GM12878 (cell line): ENCODE measurements around the gene TMEM151A. TPM values are rescaled to one million over a fixed set of nuclear protein-coding genes. Genes with fewer than 3 reads are reported as not detected.

Experiments
- CHD1 ChIP-seq: IDR thresholded peaks from 2 replicates; pipeline ENCODE4 v1.6.1; 2012; ENCODE audit warnings: low read depth, low read length, improper control_type of control experiment
- HDAC2 ChIP-seq: fragments of 200-600 bp; sonication (generic); IDR thresholded peaks from 2 replicates; pipeline ENCODE4 v1.6.1; 2017
- JUNB ChIP-seq: IDR thresholded peaks from 2 replicates; pipeline ENCODE4 v1.6.1; 2016; ENCODE audit warnings: antibody characterized with exemption, mild to moderate bottlenecking
- KAT2A ChIP-seq: conservative IDR thresholded peaks from 2 replicates; pipeline ENCODE4 v1.6.1; 2011; ENCODE audit warnings: low read depth, low read length; ENCODE audit not compliant: control insufficient read depth
- NFYA ChIP-seq: IDR thresholded peaks from 2 replicates; pipeline ENCODE4 v1.6.1; 2011; ENCODE audit warnings: low read depth, mild to moderate bottlenecking, low read length, improper control_type of control experiment, borderline replicate concordance
- NR2C2 ChIP-seq: IDR thresholded peaks from 2 replicates; pipeline ENCODE4 v1.6.1; 2011; ENCODE audit warnings: borderline replicate concordance, low read depth; ENCODE audit not compliant: control insufficient read depth, insufficient read length
- PML ChIP-seq: IDR thresholded peaks from 2 replicates; pipeline ENCODE4 v1.6.1; 2012; ENCODE audit warnings: low read length, inconsistent platforms
- SRF ChIP-seq, 2 experiments: IDR thresholded peaks; 2 replicates each; pipeline ENCODE4 v1.6.1; 2011; ENCODE audit warnings: low read depth in 2 of 2, low read length in 2 of 2, mild to moderate bottlenecking in 1 of 2, moderate library complexity in 1 of 2
- STAT3 ChIP-seq: IDR thresholded peaks from 2 replicates; pipeline ENCODE4 v1.6.1; 2011; ENCODE audit warnings: low read depth, low read length, improper control_type of control experiment
- TCF3 ChIP-seq: IDR thresholded peaks from 2 replicates; pipeline ENCODE4 v1.6.1; 2012; ENCODE audit warnings: low read depth, mild to moderate bottlenecking, low read length, borderline replicate concordance; ENCODE audit not compliant: insufficient read depth
- ZNF217 ChIP-seq: fragments of 450-650 bp; IDR thresholded peaks from 2 replicates; pipeline ENCODE4 v1.6.1; 2017; ENCODE audit warnings: antibody characterized with exemption, mild to moderate bottlenecking
- polyA plus RNA-seq, 11 experiments: library from polyadenylated mRNA; depleted of rRNA in 4 of 11; unstranded in 6 of 11; stranded (reverse) in 5 of 11; fragments of >200 nt; fragmentation: Nextera tagmentation in 4 of 11; fragmentation: Illumina TruSeq in 1 of 11; extraction: Ambion mirVana in 4 of 11; extraction: Trizol in 1 of 11; gene quantifications; 1 replicate in 1 of 11; 2 replicates in 10 of 11; pipeline versions ENCODE4 v1.2.1 to v1.2.3, GENCODE V29; 2011 to 2016; ENCODE audit warnings: inconsistent platforms in 2 of 11, missing spikeins in 2 of 11, low read depth in 1 of 11
- total RNA-seq, 4 experiments: library from RNA; depleted of rRNA in 3 of 4; stranded (reverse); fragments of >200 nt in 3 of 4; fragmentation: Illumina TruSeq in 1 of 4; extraction: Trizol in 1 of 4; gene quantifications; 2 replicates each; pipeline versions ENCODE4 v1.2.1 to v1.2.3, GENCODE V29; 2013 to 2021
- TF ChIP-seq, protein P1 (sequence below): fragments of 450-650 bp; IDR thresholded peaks from 2 replicates; pipeline ENCODE4 v1.6.1; 2017; ENCODE audit warnings: mild to moderate bottlenecking, moderate library complexity
- TF ChIP-seq, protein P2 (sequence below): fragments of 450-650 bp; IDR thresholded peaks from 2 replicates; pipeline ENCODE4 v1.6.1; 2017; ENCODE audit warnings: mild to moderate bottlenecking, moderate library complexity
- TF ChIP-seq, protein P3 (sequence below): IDR thresholded peaks from 2 replicates; pipeline ENCODE4 v1.6.1; 2012; ENCODE audit warnings: low read depth, low read length, improper control_type of control experiment
- TF ChIP-seq, protein P4 (sequence below): fragments of 450-650 bp; IDR thresholded peaks from 2 replicates; pipeline ENCODE4 v1.6.1; 2016; ENCODE audit warnings: mild to moderate bottlenecking
- TF ChIP-seq, protein P5 (sequence below): fragments of 450-650 bp; IDR thresholded peaks from 2 replicates; pipeline ENCODE4 v1.6.1; 2016; ENCODE audit warnings: mild to moderate bottlenecking

TMEM151A gene
- total and polyA plus RNA-seq, 10 of the 15 experiments (the other 5 are each of a cell fraction or from before 2014, with no cell fraction given): not detected

DNA sequence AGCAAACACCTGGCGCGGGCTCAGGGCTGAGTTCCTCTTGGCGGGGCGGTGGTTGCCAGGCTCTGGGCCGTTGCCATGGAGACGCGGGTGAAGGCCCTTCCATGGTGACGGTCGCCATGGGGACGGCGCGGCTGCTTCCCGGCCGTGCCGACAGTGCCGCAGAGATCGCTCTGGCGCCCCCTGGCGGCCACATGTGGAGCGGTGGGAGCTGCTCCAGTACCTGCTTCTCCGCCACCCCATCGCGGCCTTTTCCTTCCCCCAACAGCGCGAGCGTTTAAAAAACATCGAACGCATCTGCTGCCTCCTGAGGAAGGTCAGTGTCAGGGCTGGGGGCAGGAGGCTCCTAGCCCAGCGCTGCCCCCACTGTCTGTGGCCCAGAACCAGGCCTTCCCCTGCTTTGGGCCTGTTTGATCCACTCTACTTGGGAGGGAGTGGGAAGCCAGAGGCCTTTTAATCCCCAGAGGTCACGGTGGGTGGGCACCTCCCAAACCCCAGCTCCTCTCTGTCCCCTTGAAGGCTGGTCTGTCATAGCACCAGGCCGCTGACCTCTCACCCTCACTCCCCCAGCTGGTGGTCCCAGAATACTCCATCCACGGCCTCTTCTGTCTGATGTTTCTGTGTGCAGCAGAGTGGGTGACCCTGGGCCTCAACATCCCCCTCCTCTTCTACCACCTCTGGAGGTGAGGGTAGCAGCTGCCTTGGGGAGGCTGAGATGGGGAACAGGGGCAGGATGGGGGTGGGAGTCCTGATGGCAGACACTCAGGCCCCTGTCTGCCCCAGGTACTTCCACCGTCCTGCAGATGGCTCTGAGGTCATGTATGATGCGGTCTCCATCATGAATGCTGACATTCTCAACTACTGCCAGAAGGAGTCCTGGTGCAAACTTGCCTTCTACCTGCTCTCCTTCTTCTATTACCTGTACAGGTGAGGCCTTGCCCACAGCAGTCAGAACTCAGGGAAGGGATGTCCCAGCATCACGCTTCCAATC, 8.9 kb upstream of the TMEM151A start (continued):
- TF ChIP-seq, protein P1, sequence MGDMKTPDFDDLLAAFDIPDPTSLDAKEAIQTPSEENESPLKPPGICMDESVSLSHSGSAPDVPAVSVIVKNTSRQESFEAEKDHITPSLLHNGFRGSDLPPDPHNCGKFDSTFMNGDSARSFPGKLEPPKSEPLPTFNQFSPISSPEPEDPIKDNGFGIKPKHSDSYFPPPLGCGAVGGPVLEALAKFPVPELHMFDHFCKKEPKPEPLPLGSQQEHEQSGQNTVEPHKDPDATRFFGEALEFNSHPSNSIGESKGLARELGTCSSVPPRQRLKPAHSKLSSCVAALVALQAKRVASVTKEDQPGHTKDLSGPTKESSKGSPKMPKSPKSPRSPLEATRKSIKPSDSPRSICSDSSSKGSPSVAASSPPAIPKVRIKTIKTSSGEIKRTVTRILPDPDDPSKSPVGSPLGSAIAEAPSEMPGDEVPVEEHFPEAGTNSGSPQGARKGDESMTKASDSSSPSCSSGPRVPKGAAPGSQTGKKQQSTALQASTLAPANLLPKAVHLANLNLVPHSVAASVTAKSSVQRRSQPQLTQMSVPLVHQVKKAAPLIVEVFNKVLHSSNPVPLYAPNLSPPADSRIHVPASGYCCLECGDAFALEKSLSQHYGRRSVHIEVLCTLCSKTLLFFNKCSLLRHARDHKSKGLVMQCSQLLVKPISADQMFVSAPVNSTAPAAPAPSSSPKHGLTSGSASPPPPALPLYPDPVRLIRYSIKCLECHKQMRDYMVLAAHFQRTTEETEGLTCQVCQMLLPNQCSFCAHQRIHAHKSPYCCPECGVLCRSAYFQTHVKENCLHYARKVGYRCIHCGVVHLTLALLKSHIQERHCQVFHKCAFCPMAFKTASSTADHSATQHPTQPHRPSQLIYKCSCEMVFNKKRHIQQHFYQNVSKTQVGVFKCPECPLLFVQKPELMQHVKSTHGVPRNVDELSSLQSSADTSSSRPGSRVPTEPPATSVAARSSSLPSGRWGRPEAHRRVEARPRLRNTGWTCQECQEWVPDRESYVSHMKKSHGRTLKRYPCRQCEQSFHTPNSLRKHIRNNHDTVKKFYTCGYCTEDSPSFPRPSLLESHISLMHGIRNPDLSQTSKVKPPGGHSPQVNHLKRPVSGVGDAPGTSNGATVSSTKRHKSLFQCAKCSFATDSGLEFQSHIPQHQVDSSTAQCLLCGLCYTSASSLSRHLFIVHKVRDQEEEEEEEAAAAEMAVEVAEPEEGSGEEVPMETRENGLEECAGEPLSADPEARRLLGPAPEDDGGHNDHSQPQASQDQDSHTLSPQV: no peak
- TF ChIP-seq, protein P2, sequence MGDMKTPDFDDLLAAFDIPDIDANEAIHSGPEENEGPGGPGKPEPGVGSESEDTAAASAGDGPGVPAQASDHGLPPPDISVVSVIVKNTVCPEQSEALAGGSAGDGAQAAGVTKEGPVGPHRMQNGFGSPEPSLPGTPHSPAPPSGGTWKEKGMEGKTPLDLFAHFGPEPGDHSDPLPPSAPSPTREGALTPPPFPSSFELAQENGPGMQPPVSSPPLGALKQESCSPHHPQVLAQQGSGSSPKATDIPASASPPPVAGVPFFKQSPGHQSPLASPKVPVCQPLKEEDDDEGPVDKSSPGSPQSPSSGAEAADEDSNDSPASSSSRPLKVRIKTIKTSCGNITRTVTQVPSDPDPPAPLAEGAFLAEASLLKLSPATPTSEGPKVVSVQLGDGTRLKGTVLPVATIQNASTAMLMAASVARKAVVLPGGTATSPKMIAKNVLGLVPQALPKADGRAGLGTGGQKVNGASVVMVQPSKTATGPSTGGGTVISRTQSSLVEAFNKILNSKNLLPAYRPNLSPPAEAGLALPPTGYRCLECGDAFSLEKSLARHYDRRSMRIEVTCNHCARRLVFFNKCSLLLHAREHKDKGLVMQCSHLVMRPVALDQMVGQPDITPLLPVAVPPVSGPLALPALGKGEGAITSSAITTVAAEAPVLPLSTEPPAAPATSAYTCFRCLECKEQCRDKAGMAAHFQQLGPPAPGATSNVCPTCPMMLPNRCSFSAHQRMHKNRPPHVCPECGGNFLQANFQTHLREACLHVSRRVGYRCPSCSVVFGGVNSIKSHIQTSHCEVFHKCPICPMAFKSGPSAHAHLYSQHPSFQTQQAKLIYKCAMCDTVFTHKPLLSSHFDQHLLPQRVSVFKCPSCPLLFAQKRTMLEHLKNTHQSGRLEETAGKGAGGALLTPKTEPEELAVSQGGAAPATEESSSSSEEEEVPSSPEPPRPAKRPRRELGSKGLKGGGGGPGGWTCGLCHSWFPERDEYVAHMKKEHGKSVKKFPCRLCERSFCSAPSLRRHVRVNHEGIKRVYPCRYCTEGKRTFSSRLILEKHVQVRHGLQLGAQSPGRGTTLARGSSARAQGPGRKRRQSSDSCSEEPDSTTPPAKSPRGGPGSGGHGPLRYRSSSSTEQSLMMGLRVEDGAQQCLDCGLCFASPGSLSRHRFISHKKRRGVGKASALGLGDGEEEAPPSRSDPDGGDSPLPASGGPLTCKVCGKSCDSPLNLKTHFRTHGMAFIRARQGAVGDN: no peak
- TF ChIP-seq, protein P3, sequence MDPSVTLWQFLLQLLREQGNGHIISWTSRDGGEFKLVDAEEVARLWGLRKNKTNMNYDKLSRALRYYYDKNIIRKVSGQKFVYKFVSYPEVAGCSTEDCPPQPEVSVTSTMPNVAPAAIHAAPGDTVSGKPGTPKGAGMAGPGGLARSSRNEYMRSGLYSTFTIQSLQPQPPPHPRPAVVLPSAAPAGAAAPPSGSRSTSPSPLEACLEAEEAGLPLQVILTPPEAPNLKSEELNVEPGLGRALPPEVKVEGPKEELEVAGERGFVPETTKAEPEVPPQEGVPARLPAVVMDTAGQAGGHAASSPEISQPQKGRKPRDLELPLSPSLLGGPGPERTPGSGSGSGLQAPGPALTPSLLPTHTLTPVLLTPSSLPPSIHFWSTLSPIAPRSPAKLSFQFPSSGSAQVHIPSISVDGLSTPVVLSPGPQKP: no peak; the same call in 1 of the 2 replicates
- TF ChIP-seq, protein P4, sequence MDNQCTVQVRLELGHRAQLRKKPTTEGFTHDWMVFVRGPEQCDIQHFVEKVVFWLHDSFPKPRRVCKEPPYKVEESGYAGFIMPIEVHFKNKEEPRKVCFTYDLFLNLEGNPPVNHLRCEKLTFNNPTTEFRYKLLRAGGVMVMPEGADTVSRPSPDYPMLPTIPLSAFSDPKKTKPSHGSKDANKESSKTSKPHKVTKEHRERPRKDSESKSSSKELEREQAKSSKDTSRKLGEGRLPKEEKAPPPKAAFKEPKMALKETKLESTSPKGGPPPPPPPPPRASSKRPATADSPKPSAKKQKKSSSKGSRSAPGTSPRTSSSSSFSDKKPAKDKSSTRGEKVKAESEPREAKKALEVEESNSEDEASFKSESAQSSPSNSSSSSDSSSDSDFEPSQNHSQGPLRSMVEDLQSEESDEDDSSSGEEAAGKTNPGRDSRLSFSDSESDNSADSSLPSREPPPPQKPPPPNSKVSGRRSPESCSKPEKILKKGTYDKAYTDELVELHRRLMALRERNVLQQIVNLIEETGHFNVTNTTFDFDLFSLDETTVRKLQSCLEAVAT: no peak
- TF ChIP-seq JUNB: no peak
- TF ChIP-seq NR2C2: no peak
- no peak for TF ChIP-seq NFYA
- TF ChIP-seq, protein P5, sequence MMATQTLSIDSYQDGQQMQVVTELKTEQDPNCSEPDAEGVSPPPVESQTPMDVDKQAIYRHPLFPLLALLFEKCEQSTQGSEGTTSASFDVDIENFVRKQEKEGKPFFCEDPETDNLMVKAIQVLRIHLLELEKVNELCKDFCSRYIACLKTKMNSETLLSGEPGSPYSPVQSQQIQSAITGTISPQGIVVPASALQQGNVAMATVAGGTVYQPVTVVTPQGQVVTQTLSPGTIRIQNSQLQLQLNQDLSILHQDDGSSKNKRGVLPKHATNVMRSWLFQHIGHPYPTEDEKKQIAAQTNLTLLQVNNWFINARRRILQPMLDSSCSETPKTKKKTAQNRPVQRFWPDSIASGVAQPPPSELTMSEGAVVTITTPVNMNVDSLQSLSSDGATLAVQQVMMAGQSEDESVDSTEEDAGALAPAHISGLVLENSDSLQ: peak; percentile 18; the same call in 1 of the 2 replicates
- peak; percentile 83 for TF ChIP-seq TCF3
- TF ChIP-seq SRF (IDR thresholded peaks at IDR 0.05; ENCODE audit: low read depth in 2 of 2, low read length in 2 of 2): peak in 1 of 2 experiments; percentile 63; a peak in 1 of 4 replicates
- no peak for TF ChIP-seq STAT3
- TF ChIP-seq HDAC2: no peak
- no peak for TF ChIP-seq PML
- TF ChIP-seq CHD1: no peak
- TF ChIP-seq ZNF217: no peak
- no peak for TF ChIP-seq KAT2A
